Upper lobe of right lung (tissue), 1 donor: ENCODE results near the gene PCDHB7. TPM values are rescaled to one million over a fixed set of nuclear protein-coding genes. Genes with fewer than 3 reads are reported as not detected.
A peak's percentile ranks its signal among the peaks of the same experiment; 100 is the strongest.
"Not testable (repeated sequence)": the region's sequence is repeated elsewhere in the genome, so short reads cannot be mapped to it uniquely, and the experiment has no call there.

Experiments used
- ATAC-seq: fragments of 200-7000 bp; cut with Tn5 transposase; one replicate; pipeline ENCODE4 v1.9.1; 2020; ENCODE audit warnings: mild to moderate bottlenecking, moderate library complexity
- DNase-seq: peaks from one replicate; pipeline ENCODE4 v3.0.0-alpha.2; 2020
- H3K27ac ChIP-seq: fragments of 200-600 bp; one replicate; pipeline ENCODE4 v1.8.0; 2022
- H3K27me3 ChIP-seq: fragments of 200-600 bp; one replicate; pipeline ENCODE4 v1.8.0; 2022; ENCODE audit warnings: mild to moderate bottlenecking
- H3K36me3 ChIP-seq: fragments of 200-600 bp; one replicate; pipeline ENCODE4 v1.8.0; 2022
- H3K4me1 ChIP-seq: fragments of 200-600 bp; one replicate; pipeline ENCODE4 v1.8.0; 2022
- H3K4me3 ChIP-seq: fragments of 200-600 bp; one replicate; pipeline ENCODE4 v1.8.0; 2022; ENCODE audit warnings: mild to moderate bottlenecking
- H3K9me3 ChIP-seq: fragments of 200-600 bp; one replicate; pipeline ENCODE4 v1.8.0; 2022
- intact Hi-C: fragments of 100-400 bp; cut with DNase I; formaldehyde crosslinking; loops from one replicate; pipeline ENCODE4 v1.11.0; 2022
- long read RNA-seq: library from polyadenylated mRNA; unstranded; transcript quantifications from one replicate; pipeline ENCODE4 v2.0.0, GENCODE V29; 2021
- total RNA-seq: library from RNA; stranded (reverse); fragmentation: NEBNext Ultra II Directional; extraction: Animal tissue kit (Norgen Biotek cat#: 25700); gene quantifications from one replicate; pipeline ENCODE4 v1.2.1, GENCODE V29; 2021
- TF ChIP-seq, protein P1 (sequence below): fragments of 200-600 bp; IDR thresholded peaks from one replicate; pipeline ENCODE4 v1.8.0; 2022; ENCODE audit warnings: antibody characterized with exemption
- donor health status: DM: no; HTN: yes; CAD: no; lungs with severe emphysema.

Gene PCDHB7
- 2.8 TPM for total RNA-seq
- long read RNA-seq, transcript PCDHB7-201 (1 exons, 3,765 nt), result major isoform, 9 of 9 reads
- long read RNA-seq, partial matches to known transcripts, result 0 of 9 reads
- long read RNA-seq, other reads (novel, unspliced or antisense), result 0 of 9 reads

DNA sequence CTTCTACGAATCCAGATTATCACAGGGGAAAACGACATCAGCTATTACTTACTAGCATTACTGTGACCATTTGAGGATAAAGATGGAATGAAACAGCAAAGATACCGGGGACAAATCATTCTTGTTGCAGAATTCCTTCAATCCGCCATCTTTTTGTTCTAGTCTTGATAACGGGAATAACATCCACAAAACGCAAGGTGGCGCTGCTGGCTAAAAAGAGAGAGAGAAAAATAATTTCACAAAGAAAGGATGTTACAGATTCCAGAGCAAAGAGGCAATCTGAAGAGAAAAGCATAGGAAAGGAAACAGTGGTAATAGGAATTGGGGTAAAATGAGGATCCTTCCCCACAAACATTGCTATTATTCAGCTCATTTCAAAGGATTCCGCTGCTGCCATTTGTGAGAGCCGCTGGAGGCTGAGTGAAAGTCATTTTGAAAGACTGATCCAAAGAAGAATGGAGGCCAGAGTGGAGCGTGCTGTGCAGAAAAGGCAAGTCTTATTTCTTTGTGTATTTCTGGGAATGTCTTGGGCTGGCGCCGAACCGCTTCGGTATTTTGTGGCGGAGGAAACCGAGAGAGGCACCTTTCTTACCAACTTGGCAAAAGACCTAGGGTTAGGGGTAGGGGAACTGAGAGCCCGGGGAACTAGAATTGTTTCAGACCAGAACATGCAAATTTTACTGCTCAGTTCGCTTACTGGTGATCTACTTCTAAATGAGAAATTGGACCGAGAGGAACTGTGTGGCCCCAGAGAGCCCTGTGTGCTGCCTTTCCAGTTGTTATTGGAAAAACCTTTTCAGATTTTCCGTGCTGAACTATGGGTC, at the start of gene PCDHB7:
Gene PCDHB7 (plus strand): TSS at position 264 of the 824 bp plus-strand sequence. CDS start 192 bp downstream, at position 456.
- Histone ChIP-seq H3K9me3 (peaks cover 7% of the 10 kb centered on the region), H3K27ac (no peak within 1 kb of the TSS), H3K27me3 (peaks cover 20% of the 10 kb centered on the region), H3K4me3 (peak within 1 kb of the TSS; percentile 26), H3K36me3 (no peaks in the 10 kb centered on the region), H3K4me1 (no peaks in the 10 kb centered on the region)
- TF ChIP-seq, protein P1, sequence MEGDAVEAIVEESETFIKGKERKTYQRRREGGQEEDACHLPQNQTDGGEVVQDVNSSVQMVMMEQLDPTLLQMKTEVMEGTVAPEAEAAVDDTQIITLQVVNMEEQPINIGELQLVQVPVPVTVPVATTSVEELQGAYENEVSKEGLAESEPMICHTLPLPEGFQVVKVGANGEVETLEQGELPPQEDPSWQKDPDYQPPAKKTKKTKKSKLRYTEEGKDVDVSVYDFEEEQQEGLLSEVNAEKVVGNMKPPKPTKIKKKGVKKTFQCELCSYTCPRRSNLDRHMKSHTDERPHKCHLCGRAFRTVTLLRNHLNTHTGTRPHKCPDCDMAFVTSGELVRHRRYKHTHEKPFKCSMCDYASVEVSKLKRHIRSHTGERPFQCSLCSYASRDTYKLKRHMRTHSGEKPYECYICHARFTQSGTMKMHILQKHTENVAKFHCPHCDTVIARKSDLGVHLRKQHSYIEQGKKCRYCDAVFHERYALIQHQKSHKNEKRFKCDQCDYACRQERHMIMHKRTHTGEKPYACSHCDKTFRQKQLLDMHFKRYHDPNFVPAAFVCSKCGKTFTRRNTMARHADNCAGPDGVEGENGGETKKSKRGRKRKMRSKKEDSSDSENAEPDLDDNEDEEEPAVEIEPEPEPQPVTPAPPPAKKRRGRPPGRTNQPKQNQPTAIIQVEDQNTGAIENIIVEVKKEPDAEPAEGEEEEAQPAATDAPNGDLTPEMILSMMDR, result peak; percentile 52
- intact Hi-C loops, result no loop called here
- ATAC-seq (no peak), DNase-seq (no peak)

DNA sequence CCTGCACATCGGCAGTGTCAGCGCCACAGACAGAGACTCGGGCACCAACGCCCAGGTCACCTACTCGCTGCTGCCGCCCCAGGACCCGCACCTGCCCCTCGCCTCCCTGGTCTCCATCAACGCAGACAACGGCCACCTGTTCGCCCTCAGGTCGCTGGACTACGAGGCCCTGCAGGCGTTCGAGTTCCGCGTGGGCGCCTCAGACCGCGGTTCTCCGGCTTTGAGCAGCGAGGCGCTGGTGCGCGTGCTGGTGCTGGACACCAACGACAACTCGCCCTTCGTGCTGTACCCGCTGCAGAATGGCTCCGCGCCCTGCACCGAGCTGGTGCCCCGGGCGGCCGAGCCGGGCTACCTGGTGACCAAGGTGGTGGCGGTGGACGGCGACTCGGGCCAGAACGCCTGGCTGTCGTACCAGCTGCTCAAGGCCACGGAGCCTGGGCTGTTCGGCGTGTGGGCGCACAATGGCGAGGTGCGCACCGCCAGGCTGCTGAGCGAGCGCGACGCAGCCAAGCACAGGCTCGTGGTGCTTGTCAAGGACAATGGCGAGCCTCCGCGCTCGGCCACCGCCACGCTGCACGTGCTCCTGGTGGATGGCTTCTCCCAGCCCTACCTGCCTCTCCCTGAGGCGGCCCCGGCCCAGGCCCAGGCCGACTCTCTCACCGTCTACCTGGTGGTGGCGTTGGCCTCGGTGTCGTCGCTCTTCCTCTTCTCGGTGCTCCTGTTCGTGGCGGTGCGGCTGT, 48.9 kb upstream of the PCDHB7 start:
- intact Hi-C loops, H3K27me3 ChIP-seq, H3K36me3 ChIP-seq, ATAC-seq, H3K27ac ChIP-seq, H3K9me3 ChIP-seq, H3K4me1 ChIP-seq, H3K4me3 ChIP-seq: not testable (repeated sequence)
- peak; percentile 57 for DNase-seq

DNA sequence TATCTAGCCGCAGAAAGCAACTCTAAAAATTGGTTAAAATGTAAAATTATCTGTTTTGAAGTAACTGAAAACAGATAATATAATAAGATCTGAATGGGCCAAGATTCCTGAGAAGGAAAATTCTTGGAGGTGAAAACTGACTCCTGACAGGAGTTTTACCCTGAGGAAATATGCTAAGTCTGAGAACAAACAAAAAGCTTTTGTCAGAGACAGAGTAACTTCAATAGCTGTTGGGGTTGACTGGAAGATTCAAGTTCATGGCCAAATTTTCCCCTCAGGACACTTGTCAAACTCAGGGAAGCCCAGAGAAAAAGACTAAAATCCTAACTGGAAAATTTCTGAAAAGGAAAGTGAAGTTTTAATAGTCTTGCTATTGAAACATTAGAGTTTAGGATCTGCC, 45.1 kb upstream of the PCDHB7 start:
- no peak for DNase-seq
- H3K36me3 ChIP-seq, result no peaks in the 10 kb centered on the region
- ATAC-seq, result no peak
- no peaks in the 10 kb centered on the region for H3K27me3 ChIP-seq
- no peaks in the 10 kb centered on the region for H3K4me1 ChIP-seq
- intact Hi-C loops, result no loop called here
- H3K9me3 ChIP-seq, result no peaks in the 10 kb centered on the region
- H3K27ac ChIP-seq, result no peak overlapping the region
- no peak overlapping the region for H3K4me3 ChIP-seq
- TF ChIP-seq, protein P1, result no peak

DNA sequence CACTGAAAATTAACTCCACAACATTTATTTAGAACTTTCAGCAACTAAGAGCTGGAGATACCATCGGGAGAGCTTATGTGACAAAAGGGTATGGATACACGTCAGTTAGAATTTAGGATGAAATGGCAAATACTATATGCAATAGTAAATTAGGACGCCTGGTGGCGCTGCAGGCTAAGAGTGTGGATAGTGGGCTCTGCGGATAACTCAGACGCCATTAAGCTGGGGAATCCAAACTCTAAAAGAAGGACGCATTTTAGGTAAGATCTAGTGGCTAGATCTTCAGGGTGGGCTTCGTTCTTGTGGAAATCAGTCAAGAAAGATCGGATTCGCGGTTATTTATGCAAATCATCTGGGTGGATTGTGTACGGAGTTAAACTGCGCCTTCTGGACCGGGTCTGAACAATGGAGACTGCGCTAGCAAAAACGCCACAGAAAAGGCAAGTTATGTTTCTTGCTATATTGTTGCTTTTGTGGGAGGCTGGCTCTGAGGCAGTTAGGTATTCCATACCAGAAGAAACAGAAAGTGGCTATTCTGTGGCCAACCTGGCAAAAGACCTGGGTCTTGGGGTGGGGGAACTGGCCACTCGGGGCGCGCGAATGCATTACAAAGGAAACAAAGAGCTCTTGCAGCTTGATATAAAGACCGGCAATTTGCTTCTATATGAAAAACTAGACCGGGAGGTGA, 37.3 kb upstream of the PCDHB7 start, which contains the start of gene PCDHB5:
Gene PCDHB5 (plus strand): TSS at position 177 of the 688 bp plus-strand sequence. CDS start 229 bp downstream, at position 406.
- no peaks in the 10 kb centered on the region for H3K4me1 ChIP-seq
- ATAC-seq (peak; percentile 42), DNase-seq (no peak)
- no peak within 1 kb of the TSS for H3K27ac ChIP-seq
- H3K27me3 ChIP-seq, result no peaks in the 10 kb centered on the region
- H3K36me3 ChIP-seq, result no peaks in the 10 kb centered on the region
- H3K9me3 ChIP-seq, result peaks cover 24% of the 10 kb centered on the region
- H3K4me3 ChIP-seq, result peak within 1 kb of the TSS; percentile 29
- TF ChIP-seq, protein P1, result peak; percentile 34
- intact Hi-C loops, result no loop called here

DNA sequence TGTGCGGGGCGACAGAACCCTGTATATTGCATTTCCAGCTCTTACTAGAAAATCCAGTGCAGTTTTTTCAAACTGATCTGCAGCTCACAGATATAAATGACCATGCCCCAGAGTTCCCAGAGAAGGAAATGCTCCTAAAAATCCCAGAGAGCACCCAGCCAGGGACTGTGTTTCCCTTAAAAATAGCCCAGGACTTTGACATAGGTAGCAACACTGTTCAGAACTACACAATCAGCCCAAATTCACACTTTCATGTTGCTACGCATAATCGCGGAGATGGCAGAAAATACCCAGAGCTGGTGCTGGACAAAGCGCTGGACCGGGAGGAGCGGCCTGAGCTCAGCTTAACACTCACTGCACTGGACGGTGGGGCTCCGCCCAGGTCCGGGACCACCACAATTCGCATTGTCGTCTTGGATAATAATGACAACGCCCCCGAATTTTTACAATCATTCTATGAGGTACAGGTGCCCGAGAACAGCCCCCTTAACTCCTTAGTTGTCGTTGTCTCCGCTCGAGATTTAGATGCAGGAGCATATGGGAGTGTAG, 36.7 kb upstream of the PCDHB7 start:
- H3K27me3 ChIP-seq, result no peaks in the 10 kb centered on the region
- intact Hi-C loops, result no loop called here
- peaks cover 24% of the 10 kb centered on the region for H3K9me3 ChIP-seq
- no peak for ATAC-seq
- H3K4me3 ChIP-seq, result peak overlapping the region; percentile 29
- H3K27ac ChIP-seq, result no peak overlapping the region
- no peaks in the 10 kb centered on the region for H3K36me3 ChIP-seq
- TF ChIP-seq, protein P1, result no peak
- no peak for DNase-seq
- H3K4me1 ChIP-seq, result no peaks in the 10 kb centered on the region

DNA sequence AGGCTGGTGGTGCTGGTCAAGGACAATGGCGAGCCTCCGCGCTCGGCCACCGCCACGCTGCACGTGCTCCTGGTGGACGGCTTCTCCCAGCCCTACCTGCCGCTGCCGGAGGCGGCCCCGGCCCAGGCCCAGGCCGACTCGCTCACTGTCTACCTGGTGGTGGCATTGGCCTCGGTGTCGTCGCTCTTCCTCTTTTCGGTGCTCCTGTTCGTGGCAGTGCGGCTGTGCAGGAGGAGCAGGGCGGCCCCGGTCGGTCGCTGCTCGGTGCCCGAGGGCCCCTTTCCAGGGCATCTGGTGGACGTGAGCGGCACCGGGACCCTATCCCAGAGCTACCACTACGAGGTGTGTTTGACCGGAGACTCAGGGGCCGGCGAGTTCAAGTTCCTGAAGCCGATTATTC, 35.1 kb upstream of the PCDHB7 start:
- H3K4me1 ChIP-seq, H3K27me3 ChIP-seq, DNase-seq, ATAC-seq, H3K27ac ChIP-seq, H3K36me3 ChIP-seq, intact Hi-C loops, H3K4me3 ChIP-seq: not testable (repeated sequence)
- H3K9me3 ChIP-seq, result peaks cover 24% of the 10 kb centered on the region
